Heart left ventricle (tissue), 13 donors: Measurements from ENCODE around the gene KRTAP10-8.
"Not testable (repeated sequence)": the region's sequence is repeated elsewhere in the genome, so short reads cannot be mapped to it uniquely, and the experiment has no call there.

Experiments
- CTCF ChIP-seq, 12 donors: fragments of 200-600 bp; sonication (generic) in 4 of 12; IDR thresholded peaks; one replicate each; pipeline versions ENCODE4 v1.5.0 to v1.8.0; 2018 to 2022; ENCODE audit warnings: antibody characterized with exemption in 12 of 12, mild to moderate bottlenecking in 5 of 12
- POLR2A ChIP-seq, 2 donors: fragments of 450-650 bp; IDR thresholded peaks; one replicate each; pipeline ENCODE4 v1.6.1; 2017; ENCODE audit warnings: antibody characterized with exemption in 2 of 2, mild to moderate bottlenecking in 2 of 2, moderate library complexity in 2 of 2
- donor health status: ischemic (EF 13 %, LVEDD 7.1; RV severe dilation, severe dysfunction).
- donor health status: DM: no; HTN: yes; CAD: no.
- donor health status: DM: no; HTN: no; CAD: no.
- donor health status: ischemic (EF 25% LVEDD 6.9; RV normal size, moderate dysfunction).
- donor health status: ischemic (EF 25% LVEDD 5.7; RV mildly dilated, moderate dysfunction).
- donor health status: ischemic (EF 35%, LVEDD 5.7; RV mildly dilated, moderate dysfunction).
- donor health status: nonischemic (EF 11% LVEDD 7.7; RV severe dilation, severe dysfunction).
- donor health status: DM: yes; HTN: yes; CAD: no.
- donor health status: PGD.
- donor health status: ischemic (EF 29% LVEDD 5.4; RV normal size, mild dysfunction).
- donor health status: nonischemic (EF 23%, LVEDD 6.1; RV moderate dilation, normal function).

- TF ChIP-seq POLR2A, CTCF (IDR thresholded peaks at IDR 0.05): not testable (repeated sequence)
Measured at GRCh38 chr21:44591801-44592130, 20.1 kb upstream of the KRTAP10-8 start.
